Nephron (organoid): Measurements from ENCODE around the gene RALGPS1.

Experiments
- H3K27ac Mint-ChIP-seq, 3 experiments: 2 replicates each; pipeline ENCODE4 v1.8.0; 2020; ENCODE audit warnings: mixed read lengths in 3 of 3, mild to moderate bottlenecking in 2 of 3, moderate library complexity in 1 of 3
- H3K27me3 Mint-ChIP-seq: 2 replicates; pipeline ENCODE4 v1.8.0; 2021; ENCODE audit warnings: low read depth, mild to moderate bottlenecking, moderate library complexity, mixed read lengths
- H3K36me3 Mint-ChIP-seq: 2 replicates; pipeline ENCODE4 v1.8.0; 2020; ENCODE audit warnings: low read depth, mixed read lengths
- H3K4me1 Mint-ChIP-seq: 2 replicates; pipeline ENCODE4 v1.8.0; 2020; ENCODE audit warnings: mixed read lengths
- H3K4me3 Mint-ChIP-seq, 3 experiments: 2 replicates each; pipeline ENCODE4 v1.8.0; 2020; ENCODE audit warnings: mild to moderate bottlenecking in 3 of 3, mixed read lengths in 3 of 3, moderate library complexity in 2 of 3
- H3K9me3 Mint-ChIP-seq: 2 replicates; pipeline ENCODE4 v1.8.0; 2020; ENCODE audit warnings: mixed read lengths
- TF ChIP-seq, protein P1 (sequence below), 3 experiments: fragments of 200-600 bp; sonication (generic); IDR thresholded peaks; one replicate each; pipeline ENCODE4 v1.5.0; 2021; ENCODE audit warnings: antibody characterized with exemption in 3 of 3; ENCODE audit not compliant: unreplicated experiment in 3 of 3

RALGPS1 gene

DNA sequence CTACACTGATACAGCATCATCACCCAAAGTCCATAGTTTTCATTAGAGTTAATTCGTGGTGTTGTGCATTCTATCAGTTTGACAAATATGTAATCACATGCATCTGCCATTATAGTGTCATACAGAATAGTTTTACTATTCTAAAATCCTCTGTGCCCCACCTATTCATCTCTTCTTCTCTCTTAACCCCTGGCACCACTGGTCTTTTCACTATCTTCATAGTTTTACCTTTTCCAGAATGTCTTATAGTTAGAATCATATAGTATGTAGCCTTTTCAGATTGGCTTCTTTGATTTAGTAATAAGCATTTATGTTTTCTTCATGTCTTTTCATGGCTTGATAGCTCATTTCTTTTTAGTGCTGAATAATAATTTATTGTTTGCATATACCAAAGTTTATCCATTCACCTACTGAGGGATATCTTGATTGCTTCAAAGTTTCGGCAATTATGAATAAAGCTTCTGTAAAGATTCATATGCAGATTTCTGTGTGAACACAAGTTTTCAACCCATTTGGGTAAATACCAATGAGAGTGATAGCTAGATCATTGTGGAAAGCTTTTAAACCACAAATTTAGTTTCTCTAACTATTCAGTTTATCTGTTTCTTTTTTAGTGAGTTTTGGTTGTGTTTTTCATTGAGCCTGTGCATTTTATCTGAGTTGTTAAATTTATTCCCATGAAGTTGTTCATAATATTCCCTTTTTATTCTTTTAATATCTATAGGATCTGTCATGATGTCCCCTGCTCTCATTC lies 84.9 kb downstream of the RALGPS1 start:
- Mint-ChIP-seq H3K4me1 (no peaks in the 10 kb centered on the region), H3K27ac (no peak overlapping the region), H3K36me3 (no peaks in the 10 kb centered on the region), H3K4me3 (no peak overlapping the region), H3K27me3 (peaks cover 4% of the 10 kb centered on the region), H3K9me3 (peaks cover 18% of the 10 kb centered on the region)
- TF ChIP-seq, protein P1, sequence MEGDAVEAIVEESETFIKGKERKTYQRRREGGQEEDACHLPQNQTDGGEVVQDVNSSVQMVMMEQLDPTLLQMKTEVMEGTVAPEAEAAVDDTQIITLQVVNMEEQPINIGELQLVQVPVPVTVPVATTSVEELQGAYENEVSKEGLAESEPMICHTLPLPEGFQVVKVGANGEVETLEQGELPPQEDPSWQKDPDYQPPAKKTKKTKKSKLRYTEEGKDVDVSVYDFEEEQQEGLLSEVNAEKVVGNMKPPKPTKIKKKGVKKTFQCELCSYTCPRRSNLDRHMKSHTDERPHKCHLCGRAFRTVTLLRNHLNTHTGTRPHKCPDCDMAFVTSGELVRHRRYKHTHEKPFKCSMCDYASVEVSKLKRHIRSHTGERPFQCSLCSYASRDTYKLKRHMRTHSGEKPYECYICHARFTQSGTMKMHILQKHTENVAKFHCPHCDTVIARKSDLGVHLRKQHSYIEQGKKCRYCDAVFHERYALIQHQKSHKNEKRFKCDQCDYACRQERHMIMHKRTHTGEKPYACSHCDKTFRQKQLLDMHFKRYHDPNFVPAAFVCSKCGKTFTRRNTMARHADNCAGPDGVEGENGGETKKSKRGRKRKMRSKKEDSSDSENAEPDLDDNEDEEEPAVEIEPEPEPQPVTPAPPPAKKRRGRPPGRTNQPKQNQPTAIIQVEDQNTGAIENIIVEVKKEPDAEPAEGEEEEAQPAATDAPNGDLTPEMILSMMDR (IDR thresholded peaks at IDR 0.05; ENCODE audit: unreplicated experiment in 3 of 3) = no peak

DNA sequence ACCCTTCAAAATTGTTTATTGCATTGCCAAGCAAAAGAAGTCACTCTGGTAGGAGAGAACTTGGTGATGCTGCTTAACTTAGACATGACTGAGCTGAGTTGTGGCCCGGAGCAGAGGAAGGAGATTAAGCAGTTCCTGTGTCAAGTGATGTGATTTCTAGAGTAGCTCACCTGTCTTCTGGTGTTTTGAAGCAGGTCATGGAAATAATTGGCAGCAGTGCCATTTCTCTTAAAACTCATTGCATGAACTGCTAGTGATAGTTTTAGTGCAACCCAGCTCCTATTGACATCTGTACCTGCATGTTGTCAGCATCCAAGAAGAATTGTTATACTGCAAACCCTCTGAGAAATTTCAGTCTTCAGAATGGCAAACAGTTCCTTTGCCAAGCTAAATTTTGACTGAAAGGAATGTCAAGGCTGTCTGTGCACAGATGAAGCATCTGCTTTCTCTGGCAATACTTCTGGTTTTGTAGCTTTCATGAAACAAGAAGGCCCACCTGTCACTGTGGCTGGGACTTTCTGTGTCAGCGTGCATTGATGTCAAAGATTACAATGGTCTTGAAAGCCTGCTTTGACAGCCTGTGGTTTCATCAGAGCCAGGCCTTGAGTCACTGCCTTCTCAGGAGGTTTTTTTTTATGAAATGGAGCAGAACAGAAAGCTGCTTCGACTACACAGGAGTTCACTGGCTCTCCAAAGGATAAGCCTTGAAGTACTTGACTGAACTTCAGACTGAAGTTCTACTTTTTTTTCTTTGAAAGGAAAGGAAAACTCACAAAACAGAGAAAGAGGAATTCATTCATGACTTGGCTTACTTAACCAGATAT lies 90.6 kb downstream of the RALGPS1 start:
- Mint-ChIP-seq H3K4me1 (peaks cover 16% of the 10 kb centered on the region), H3K36me3 (no peaks in the 10 kb centered on the region), H3K27ac (no peak overlapping the region), H3K27me3 (peaks cover 8% of the 10 kb centered on the region), H3K9me3 (peaks cover 3% of the 10 kb centered on the region), H3K4me3 (no peak overlapping the region)
- TF ChIP-seq, protein P1 (IDR thresholded peaks at IDR 0.05; ENCODE audit: unreplicated experiment in 3 of 3) = no peak

DNA sequence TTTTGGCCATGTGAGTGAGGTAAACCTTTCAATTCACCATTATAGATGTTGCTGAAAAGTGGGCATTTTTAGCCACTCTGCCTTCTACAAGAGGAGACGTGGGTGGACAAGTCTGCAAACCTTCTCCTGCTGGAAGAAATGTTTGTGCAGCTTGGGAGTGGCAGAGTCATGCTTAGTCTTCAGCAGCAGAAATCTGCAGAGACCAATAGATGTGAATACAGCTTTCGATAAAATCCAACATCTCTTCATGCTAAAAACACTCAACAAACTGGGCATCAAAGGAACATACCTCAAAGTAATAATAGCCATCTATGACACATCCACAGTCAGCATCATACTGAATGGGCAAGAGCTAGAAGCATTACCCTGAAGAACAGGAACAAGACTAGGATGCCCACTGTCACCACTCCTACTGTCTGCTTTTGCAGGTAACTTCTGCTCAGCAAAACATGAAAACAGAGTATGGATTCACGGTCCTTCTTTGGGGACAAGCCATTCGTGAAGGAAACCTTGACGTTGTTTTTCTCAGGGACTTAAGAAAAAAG lies 91.3 kb downstream of the RALGPS1 start:
- no peak overlapping the region for H3K27ac Mint-ChIP-seq

DNA sequence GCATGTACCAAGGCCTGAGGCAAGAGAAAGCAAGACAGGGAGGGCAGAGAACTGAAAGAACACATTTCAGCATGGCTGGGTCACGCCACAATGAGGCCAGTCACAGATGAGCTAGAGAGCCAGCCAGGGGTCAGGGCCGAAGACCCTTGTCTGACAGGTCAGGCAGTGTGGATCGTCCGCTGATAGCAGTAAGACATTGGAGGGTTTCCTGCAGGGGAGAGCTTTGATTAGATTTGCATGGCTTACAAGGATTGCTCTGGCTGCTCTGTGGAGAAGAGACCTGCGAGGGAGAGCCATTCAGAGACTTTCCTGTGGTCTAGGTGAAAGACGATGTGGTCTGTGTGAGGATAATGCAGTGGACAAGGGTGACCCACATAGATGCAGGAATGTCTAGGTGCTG lies 93.1 kb downstream of the RALGPS1 start:
- H3K36me3 Mint-ChIP-seq = no peaks in the 10 kb centered on the region
- no peak overlapping the region for H3K4me3 Mint-ChIP-seq
- peaks cover 11% of the 10 kb centered on the region for H3K27me3 Mint-ChIP-seq
- TF ChIP-seq, protein P1 (IDR thresholded peaks at IDR 0.05; ENCODE audit: unreplicated experiment in 3 of 3) = no peak
- H3K27ac Mint-ChIP-seq = no peak overlapping the region
- H3K9me3 Mint-ChIP-seq = peaks cover 3% of the 10 kb centered on the region
- peaks cover 26% of the 10 kb centered on the region for H3K4me1 Mint-ChIP-seq

More for the DNA sequence above, 91.3 kb downstream of the RALGPS1 start:
- Mint-ChIP-seq H3K4me3 (no peak overlapping the region), H3K9me3 (peaks cover 3% of the 10 kb centered on the region), H3K27me3 (peaks cover 8% of the 10 kb centered on the region), H3K4me1 (peaks cover 16% of the 10 kb centered on the region), H3K36me3 (no peaks in the 10 kb centered on the region)
- TF ChIP-seq, protein P1 (IDR thresholded peaks at IDR 0.05; ENCODE audit: unreplicated experiment in 3 of 3) = no peak

DNA sequence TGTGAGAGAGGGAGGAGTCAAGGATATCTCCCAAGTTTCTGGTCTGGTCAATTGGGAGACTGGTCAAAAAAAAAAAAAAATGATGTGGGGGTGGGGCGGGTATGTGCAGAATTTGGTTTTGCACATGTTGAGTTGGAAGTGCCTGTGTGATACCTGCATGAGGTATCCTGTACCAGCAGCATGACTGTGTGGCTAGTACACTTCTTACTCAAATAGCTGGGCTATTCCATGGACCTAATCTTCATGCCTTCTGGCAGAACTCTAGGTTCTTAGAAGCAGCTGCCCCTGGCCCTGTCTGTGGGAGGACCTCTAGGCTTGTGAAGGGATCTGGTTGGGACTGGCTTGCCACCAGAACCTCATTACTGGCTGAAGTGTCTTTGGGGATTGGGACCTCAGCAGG lies 93.5 kb downstream of the RALGPS1 start:
- H3K27ac Mint-ChIP-seq = no peak overlapping the region
- H3K4me3 Mint-ChIP-seq = no peak overlapping the region
- no peaks in the 10 kb centered on the region for H3K36me3 Mint-ChIP-seq
- H3K9me3 Mint-ChIP-seq = peaks cover 3% of the 10 kb centered on the region
- TF ChIP-seq, protein P1 (IDR thresholded peaks at IDR 0.05; ENCODE audit: unreplicated experiment in 3 of 3) = no peak
- H3K27me3 Mint-ChIP-seq = peaks cover 14% of the 10 kb centered on the region
- H3K4me1 Mint-ChIP-seq = peaks cover 26% of the 10 kb centered on the region
